ENCODE measurements around the gene TMEM231.
"Not testable (repeated sequence)": the region's sequence is repeated elsewhere in the genome, so short reads cannot be mapped to it uniquely, and the experiment has no call there.

The TMEM231 gene

GRCh38 chr16:75529056-75529905 lies 26.8 kb downstream of the TMEM231 start:
- DNase-seq, result no peak

GRCh38 chr16:75527825-75528299 lies 28.2 kb downstream of the TMEM231 start:
- no peak for DNase-seq

GRCh38 chr16:75526032-75526790 lies 29.8 kb downstream of the TMEM231 start:
- DNase-seq, result no peak

- DNase-seq, result no peak
These were observed 36.9 kb downstream of the TMEM231 start for GRCh38 chr16:75519175-75519574.

GRCh38 chr16:75516189-75516966 lies 39.7 kb downstream of the TMEM231 start:
- not testable (repeated sequence) for DNase-seq

GRCh38 chr16:75514296-75514695 lies 41.8 kb downstream of the TMEM231 start:
- no peak for DNase-seq

- DNase-seq, result peak; percentile 81
These were observed 49.5 kb downstream of the TMEM231 start for GRCh38 chr16:75506574-75506973.

- no peak for DNase-seq
These were observed 49.9 kb downstream of the TMEM231 start for GRCh38 chr16:75506107-75506506.

- DNase-seq, result no peak
These were observed 52.3 kb downstream of the TMEM231 start for GRCh38 chr16:75503801-75504200.

GRCh38 chr16:75502916-75503605 lies 53.0 kb downstream of the TMEM231 start:
- DNase-seq, result no peak

- peak; percentile 62 for DNase-seq
These were observed 54.2 kb downstream of the TMEM231 start for GRCh38 chr16:75501820-75502219.

- DNase-seq, result no peak
These were observed 54.7 kb downstream of the TMEM231 start for GRCh38 chr16:75501359-75501758.

- not testable (repeated sequence) for DNase-seq
These were observed 57.3 kb downstream of the TMEM231 start for GRCh38 chr16:75498605-75499322.

- no peak for DNase-seq
These were observed 58.5 kb downstream of the TMEM231 start for GRCh38 chr16:75497558-75497957.

GRCh38 chr16:75495076-75495674 lies 60.9 kb downstream of the TMEM231 start, which contains the start of gene CHST6:
TSS of gene CHST6 (minus strand) at chr16:75495441. CDS start at chr16:75479828, 15,613 bp downstream.
- DNase-seq, result peak; percentile 55

- no peak for DNase-seq
These were observed 61.4 kb downstream of the TMEM231 start for GRCh38 chr16:75494661-75495075.

GRCh38 chr16:75494184-75494583 lies 61.9 kb downstream of the TMEM231 start:
- no peak for DNase-seq

- no peak for DNase-seq
These were observed 64.2 kb downstream of the TMEM231 start for GRCh38 chr16:75491876-75492275.

GRCh38 chr16:75488322-75488721 lies 67.7 kb downstream of the TMEM231 start:
- DNase-seq, result no peak
